ENCODE measurements around the gene RBBP8. TPM values are rescaled to one million over a fixed set of nuclear protein-coding genes. Genes with fewer than 3 reads are reported as not detected.
"Not testable (repeated sequence)": the region's sequence is repeated elsewhere in the genome, so short reads cannot be mapped to it uniquely, and the experiment has no call there.

The RBBP8 gene
- total RNA-seq = 45.7 TPM

- peak; percentile 76 for DNase-seq
Observed at GRCh38 chr18:22933206-22933965, at the start of gene RBBP8. RBBP8 (plus strand) TSS chr18:22933328; CDS start chr18:22936852, 3,524 bp downstream.

DNA sequence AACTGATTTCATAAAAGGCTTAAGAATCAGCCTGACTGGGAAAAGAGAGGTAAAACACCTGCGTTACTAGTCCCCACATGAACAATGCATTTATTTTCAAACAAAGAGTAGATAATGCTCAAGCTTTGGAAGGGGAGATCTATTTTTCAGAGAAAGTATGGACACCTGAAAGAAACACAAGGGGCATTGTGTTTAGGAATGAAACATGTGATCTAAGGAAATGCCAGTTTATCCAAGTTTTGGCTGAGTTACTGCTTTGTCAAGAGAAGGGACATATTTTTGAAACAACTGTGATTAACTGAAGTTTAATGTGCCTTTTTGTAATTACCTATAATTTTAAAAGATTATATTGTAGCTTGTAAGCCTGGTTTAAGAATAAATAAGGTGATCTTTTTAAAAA, 49.3 kb upstream of the RBBP8 start:
- DNase-seq = no peak

DNA sequence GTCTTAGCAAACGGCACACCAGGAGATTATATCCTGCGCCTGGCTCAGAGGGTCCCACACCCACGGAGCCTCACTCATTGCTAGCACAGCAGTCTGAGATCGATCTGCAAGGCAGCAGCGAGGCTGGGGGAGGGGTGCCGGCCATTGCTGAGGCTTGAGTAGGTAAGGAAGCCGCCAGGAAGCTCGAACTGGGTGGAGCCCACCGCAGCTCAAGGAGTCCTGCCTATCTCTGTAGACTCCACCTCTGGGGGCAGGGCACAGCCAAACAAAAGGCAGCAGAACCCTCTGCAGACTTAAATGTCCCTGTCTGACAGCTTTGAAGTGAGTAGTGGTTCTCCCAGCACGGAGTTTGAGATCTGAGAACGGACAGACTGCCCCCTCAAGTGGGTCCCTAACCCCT, 47.4 kb upstream of the RBBP8 start:
- not testable (repeated sequence) for DNase-seq

DNA sequence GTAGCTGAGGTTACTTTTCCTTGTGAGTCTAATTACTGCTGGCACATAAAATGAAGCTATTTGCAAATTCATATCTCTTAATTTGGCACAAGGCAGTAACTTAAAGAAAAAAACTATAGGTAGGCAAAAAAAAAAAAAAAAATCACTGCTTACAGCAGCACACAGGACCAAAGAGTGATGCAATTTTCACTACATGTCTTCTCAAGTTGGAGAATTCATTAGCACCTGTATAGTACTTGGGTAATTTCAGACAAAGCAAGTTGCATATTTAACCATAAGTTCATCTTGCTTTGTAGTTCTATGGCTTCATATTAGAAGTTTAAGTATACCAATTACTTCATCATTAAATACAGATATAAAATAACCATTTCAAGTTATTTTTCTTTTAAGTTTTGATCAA, 33.7 kb upstream of the RBBP8 start:
- no peak for DNase-seq

DNA sequence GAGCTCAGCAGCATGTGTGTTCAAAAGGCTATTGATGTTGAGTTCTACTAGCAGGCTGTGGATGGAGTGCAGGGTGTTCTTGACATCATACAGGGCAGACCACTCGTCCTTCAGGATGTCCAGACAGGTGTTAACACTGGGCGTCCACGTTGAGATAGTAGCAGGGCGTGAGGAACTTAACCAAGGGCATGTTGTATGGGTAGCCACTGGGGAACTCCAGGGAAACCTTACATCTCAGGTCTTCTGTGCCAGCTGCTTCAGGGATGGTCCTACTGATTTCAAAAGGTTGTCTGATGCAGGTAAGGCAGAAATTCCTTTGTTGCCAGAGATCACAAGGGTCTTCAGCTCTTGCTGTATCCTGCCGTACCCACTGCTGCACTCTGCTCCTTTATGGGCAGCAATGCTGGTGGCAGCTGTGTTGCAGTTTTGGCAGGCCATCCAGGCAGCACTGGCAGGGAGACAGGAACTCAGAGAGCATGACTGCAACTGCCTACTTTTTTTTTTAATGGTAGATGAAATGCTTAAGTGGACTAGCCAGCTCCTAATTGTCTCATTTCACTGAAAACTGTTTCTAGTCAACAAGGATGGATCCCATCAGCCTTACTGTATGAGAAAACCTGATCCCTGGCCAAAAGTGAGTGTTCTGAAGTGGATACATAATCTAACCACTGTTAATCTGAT, 32.4 kb upstream of the RBBP8 start:
- DNase-seq = peak; percentile 11

DNA sequence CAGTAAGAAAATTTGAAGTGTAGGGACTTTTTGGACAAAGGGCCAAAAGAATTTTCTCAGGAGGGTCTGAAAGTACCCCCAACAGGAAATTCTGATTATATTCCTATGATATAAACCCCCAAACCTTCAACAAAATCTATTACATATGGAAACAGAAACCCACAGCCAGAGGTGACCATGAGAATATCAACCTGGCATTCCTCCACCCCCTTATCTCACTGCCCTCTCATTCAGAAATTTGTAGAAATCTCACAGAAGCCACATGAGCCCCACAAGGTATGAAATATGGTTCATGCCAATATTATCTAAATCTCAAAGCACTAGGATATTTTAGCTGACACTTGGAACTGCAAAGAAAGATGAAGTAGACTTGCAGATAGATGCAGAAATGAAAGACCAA, 31.0 kb upstream of the RBBP8 start:
- DNase-seq = no peak

DNA sequence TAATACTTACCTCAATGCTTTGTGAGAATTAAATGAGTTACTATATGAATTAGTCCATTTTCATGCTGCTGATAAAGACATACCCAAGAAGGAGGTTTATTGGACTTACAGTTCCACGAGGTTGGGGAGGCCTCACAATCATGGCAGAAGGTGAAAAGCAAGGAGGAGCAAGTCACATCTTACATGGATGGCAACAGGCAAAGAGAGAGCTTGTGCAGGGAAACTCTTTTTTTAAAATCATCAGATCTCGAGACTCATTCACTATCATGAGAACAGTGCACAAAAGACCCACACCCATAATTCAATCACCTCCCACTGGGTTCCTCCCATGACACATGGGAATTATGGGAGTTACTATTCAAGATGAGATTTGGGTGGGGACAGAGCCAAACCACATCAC, 29.9 kb upstream of the RBBP8 start:
- DNase-seq = not testable (repeated sequence)

- no peak for DNase-seq
Observed at GRCh38 chr18:22912149-22912548, 21.0 kb upstream of the RBBP8 start.

GRCh38 chr18:22912835-22913234, 20.3 kb upstream of the RBBP8 start:
- DNase-seq = no peak

GRCh38 chr18:22913861-22914260, 19.3 kb upstream of the RBBP8 start:
- DNase-seq = no peak

DNA sequence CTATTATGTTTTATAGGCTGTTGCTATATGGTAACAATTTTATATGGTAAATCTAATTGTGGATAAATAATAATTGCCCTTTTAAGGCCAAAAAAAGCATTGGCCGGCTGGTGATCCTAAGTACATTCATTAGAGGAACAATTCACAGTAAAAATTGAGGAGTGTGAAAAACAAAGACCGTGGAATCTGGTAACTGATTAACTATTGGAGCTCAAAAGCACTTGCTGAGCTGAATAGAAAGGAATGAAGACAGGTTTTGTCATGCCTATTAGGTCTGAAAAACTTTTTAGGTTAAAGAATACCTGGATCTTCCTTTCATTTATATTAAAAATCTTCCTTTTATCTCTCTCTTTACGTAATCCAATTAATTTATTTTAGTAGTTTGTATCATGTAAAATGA, 18.5 kb upstream of the RBBP8 start:
- DNase-seq = no peak

DNA sequence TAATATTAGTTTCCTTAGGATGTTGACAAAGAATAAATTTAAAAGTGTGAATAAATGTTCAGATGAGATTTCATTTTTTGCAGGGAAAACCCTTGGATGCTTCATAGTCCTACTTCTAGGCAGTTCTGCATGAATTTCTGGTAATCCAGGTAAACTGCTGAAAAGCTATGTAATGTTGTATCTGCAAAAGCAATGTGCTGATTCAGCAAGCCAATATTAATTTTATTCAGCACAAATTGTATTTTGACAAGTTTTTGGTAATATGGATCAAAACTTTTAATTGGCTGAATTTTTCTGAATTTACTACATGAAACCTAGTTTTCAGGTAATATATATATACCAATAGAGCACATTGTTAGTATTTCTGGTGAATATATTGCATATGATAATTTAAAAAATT, 17.8 kb upstream of the RBBP8 start:
- DNase-seq = no peak

- DNase-seq = no peak
Observed at GRCh38 chr18:22921772-22922171, 11.4 kb upstream of the RBBP8 start.

- no peak for DNase-seq
Observed at GRCh38 chr18:22924589-22924988, 8.5 kb upstream of the RBBP8 start.

- no peak for DNase-seq
Observed at GRCh38 chr18:22926454-22926853, 6.7 kb upstream of the RBBP8 start.

- DNase-seq = no peak
Observed at GRCh38 chr18:22928339-22928738, 4.8 kb upstream of the RBBP8 start.

- peak; percentile 37 for DNase-seq
Observed at GRCh38 chr18:22930089-22930713, 2.9 kb upstream of the RBBP8 start.

GRCh38 chr18:22932885-22933205, 283 bp upstream of the RBBP8 start:
- no peak for DNase-seq

GRCh38 chr18:22933966-22934423, 867 bp downstream of the RBBP8 start:
- no peak for DNase-seq

DNA sequence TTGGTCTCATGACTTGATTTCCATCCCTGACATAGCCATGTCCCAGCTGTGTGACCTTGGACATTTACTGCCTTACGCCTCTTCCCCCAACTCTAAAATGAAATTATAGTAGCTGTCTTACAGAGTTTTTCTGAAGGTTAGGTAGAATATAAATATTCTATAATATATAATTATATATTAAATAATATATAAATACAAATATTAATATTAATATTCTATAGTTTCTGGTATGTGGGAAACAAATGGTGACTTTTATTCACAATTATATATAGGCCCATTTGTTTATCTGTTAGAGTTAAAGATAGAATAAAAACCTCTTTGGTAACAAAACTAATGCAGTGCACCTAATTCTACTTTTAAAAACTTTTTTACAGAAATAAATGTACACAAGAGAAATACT, 1.7 kb downstream of the RBBP8 start:
- no peak for DNase-seq

DNA sequence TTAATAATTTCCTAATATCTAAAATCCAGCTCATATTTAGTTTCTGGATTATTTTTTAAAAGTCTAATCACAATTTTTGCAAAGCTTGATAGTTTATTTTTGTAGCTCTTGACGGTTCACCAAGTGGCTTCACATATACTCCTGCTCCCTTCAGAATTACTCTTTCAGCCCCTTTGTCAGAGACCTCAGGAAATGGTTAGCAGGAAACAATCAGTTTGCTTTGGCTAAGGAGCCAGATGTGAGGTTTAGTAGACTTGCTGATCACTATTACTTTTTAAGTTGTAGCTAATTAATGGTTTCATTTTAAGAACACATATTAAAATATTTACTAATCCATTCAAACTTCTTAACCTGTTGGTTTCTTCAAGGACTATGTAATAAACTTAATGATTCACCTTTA, 2.3 kb downstream of the RBBP8 start:
- no peak for DNase-seq

- DNase-seq = no peak
Observed at GRCh38 chr18:22936515-22936914, 3.4 kb downstream of the RBBP8 start.

GRCh38 chr18:22939649-22940048, 6.5 kb downstream of the RBBP8 start:
- no peak for DNase-seq

DNA sequence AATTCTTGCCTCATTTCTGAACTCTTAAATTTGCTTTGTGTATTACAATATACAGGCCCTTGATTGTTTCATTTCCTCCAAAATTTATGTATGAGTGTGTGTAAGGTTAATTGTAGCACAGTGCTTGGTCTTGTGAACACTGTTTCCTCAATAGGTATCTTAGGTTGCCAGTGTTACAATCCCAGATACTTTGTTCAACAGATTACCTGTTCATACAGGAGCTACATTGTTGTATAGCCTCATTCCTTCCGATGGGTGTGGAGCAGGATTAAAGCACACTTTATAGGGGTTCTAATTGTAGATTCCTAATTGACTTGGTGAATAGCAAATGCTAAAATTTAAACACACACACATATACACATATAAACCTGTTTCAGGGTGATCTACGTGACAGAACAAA, 10.7 kb downstream of the RBBP8 start:
- DNase-seq = no peak

Data from occipital lobe (tissue), 2 donors.